Measurements from ENCODE around the gene FBLN1. TPM values are rescaled to one million over a fixed set of nuclear protein-coding genes. Genes with fewer than 3 reads are reported as not detected.
A peak's percentile ranks its signal among the peaks of the same experiment; 100 is the strongest.
"Not testable (repeated sequence)": the region's sequence is repeated elsewhere in the genome, so short reads cannot be mapped to it uniquely, and the experiment has no call there.

The FBLN1 gene
- total RNA-seq, 2 donors from 2014 or later = 226 to 305 TPM

DNA sequence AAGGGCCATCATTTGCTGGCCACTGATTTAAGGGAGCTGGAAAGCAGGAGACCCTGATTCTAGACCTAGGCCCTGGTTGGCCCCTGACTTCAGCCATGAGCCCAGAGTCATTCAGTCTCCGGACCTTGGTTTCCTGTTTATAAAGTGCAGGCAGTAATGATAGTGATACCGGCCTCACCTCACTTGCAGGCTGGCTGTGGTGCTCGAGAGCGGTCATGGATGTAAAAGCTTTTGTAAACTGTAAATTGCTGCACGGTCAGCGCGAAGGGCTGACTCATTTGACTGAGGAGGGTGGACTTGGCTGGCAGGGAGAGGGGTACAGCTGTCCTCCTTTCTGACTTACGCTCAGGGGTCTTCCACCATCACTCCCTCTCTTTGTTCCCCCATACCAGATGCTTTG is 37.4 kb downstream of the FBLN1 start:
- Histone ChIP-seq H3K4me3 (ENCODE audit: low read length) (no peak overlapping the region), H3K9me3 (ENCODE audit: control insufficient read depth, low read length) (no peaks in the 10 kb centered on the region), H3K36me3 (ENCODE audit: control insufficient read depth, insufficient read depth, low read length) (peaks cover 75% of the 10 kb centered on the region), H3K27ac (ENCODE audit: low read depth, low read length) (no peak overlapping the region), H3K4me1 (ENCODE audit: control insufficient read depth, insufficient read depth, low read length) (no peaks in the 10 kb centered on the region), H3K9ac (ENCODE audit: extremely low read depth, low read length, poor library complexity, severe bottlenecking) (no peak overlapping the region), H3K27me3 (ENCODE audit: control insufficient read depth, insufficient read depth, low read length, poor library complexity, severe bottlenecking) (no peaks in the 10 kb centered on the region)
- Mint-ChIP-seq H3K27ac (no peak overlapping the region), H3K36me3 (ENCODE audit: low read depth) (peaks cover 75% of the 10 kb centered on the region), H3K4me3 (no peak overlapping the region), H3K4me1 (no peaks in the 10 kb centered on the region), H3K27me3 (ENCODE audit: insufficient read depth) (no peaks in the 10 kb centered on the region), H3K9me3 (no peaks in the 10 kb centered on the region)
- WGBS, 2 experiments (ENCODE audit: insufficient coverage in 1 of 2, insufficient read length in 1 of 2) = 81 to 90% methylated on average over 7 to 8 of the region's 8 CpGs
- DNase-seq = no peak
- TF ChIP-seq, protein P1, sequence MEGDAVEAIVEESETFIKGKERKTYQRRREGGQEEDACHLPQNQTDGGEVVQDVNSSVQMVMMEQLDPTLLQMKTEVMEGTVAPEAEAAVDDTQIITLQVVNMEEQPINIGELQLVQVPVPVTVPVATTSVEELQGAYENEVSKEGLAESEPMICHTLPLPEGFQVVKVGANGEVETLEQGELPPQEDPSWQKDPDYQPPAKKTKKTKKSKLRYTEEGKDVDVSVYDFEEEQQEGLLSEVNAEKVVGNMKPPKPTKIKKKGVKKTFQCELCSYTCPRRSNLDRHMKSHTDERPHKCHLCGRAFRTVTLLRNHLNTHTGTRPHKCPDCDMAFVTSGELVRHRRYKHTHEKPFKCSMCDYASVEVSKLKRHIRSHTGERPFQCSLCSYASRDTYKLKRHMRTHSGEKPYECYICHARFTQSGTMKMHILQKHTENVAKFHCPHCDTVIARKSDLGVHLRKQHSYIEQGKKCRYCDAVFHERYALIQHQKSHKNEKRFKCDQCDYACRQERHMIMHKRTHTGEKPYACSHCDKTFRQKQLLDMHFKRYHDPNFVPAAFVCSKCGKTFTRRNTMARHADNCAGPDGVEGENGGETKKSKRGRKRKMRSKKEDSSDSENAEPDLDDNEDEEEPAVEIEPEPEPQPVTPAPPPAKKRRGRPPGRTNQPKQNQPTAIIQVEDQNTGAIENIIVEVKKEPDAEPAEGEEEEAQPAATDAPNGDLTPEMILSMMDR (conservative IDR thresholded peaks at IDR 0.05) = no peak

DNA sequence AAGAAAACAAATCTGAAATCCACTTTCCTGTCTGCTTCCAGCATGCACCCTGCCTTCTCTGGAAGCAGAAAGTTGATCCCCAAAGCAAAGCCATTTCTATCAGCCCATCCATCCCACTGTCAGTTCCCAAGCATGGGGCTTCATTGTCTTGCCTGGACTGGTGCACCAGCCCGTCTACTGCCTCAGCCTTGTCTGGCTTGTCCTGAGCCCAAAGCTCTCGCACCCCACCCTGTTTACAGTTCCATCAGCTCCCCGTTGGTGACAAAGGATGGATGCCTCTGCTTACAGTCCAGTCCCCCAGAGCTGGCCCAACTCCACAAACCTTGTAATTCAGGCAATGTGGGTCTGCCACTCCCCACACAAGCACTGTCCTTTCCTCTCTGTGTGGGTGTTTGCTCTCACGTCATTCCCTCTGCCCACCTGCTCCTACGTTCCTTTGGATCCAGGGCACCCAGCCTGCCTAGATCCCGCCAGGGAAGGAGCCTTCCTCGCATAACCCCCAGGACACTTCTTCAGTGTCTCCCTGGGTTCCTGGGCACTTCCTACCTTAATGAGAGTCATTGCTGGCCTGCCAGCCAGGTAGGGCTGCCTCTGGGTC is 38.8 kb downstream of the FBLN1 start:
- no peaks in the 10 kb centered on the region for H3K4me1 Mint-ChIP-seq
- H3K27me3 ChIP-seq (ENCODE audit: control insufficient read depth, insufficient read depth, low read length, poor library complexity, severe bottlenecking) = no peaks in the 10 kb centered on the region
- H3K4me1 ChIP-seq (ENCODE audit: control insufficient read depth, insufficient read depth, low read length) = no peaks in the 10 kb centered on the region
- H3K36me3 Mint-ChIP-seq (ENCODE audit: low read depth) = peaks cover 80% of the 10 kb centered on the region
- H3K4me3 Mint-ChIP-seq = no peak overlapping the region
- no peaks in the 10 kb centered on the region for H3K27me3 Mint-ChIP-seq (ENCODE audit: insufficient read depth)
- H3K9me3 Mint-ChIP-seq = no peaks in the 10 kb centered on the region
- no peak overlapping the region for H3K27ac ChIP-seq (ENCODE audit: low read depth, low read length)
- H3K9ac ChIP-seq (ENCODE audit: extremely low read depth, low read length, poor library complexity, severe bottlenecking) = no peak overlapping the region
- DNase-seq = no peak
- peaks cover 79% of the 10 kb centered on the region for H3K36me3 ChIP-seq (ENCODE audit: control insufficient read depth, insufficient read depth, low read length)
- WGBS, 2 experiments (ENCODE audit: insufficient coverage in 1 of 2, insufficient read length in 1 of 2) = 85 to 95% methylated on average over 6 to 7 of the region's 7 CpGs
- H3K9me3 ChIP-seq (ENCODE audit: control insufficient read depth, low read length) = no peaks in the 10 kb centered on the region
- H3K4me3 ChIP-seq (ENCODE audit: low read length) = no peak overlapping the region
- TF ChIP-seq, protein P1 (conservative IDR thresholded peaks at IDR 0.05) = no peak
- peak overlapping the region; percentile 26 for H3K27ac Mint-ChIP-seq

DNA sequence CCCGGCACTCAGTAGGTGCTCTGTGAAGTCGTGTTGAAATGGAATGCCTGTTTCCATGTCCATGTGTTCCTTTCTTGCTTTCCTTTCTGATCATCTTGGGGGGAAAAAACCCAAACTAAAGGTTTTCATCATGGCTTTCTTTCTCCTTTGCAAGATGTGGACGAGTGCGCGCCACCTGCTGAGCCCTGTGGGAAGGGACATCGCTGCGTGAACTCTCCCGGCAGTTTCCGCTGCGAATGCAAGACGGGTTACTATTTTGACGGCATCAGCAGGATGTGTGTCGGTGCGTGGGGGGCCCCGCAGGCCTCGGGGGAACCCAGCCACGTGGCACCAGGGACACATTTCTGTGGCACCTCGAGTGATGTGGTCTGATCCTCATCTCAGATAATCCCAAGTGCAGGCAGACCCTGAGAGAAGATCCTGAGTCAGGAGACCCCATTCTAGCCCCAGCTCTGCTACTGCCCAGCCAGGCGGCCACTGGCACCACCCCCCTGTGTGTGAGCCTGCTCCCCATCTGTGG is 39.4 kb downstream of the FBLN1 start:
- no peaks in the 10 kb centered on the region for H3K27me3 Mint-ChIP-seq (ENCODE audit: insufficient read depth)
- no peak overlapping the region for H3K4me3 Mint-ChIP-seq
- H3K9ac ChIP-seq (ENCODE audit: extremely low read depth, low read length, poor library complexity, severe bottlenecking) = no peak overlapping the region
- no peaks in the 10 kb centered on the region for H3K9me3 ChIP-seq (ENCODE audit: control insufficient read depth, low read length)
- H3K27ac Mint-ChIP-seq = no peak overlapping the region
- WGBS, 2 experiments (ENCODE audit: insufficient coverage in 1 of 2, insufficient read length in 1 of 2) = 93 to 94% methylated on average over 19 of the region's 19 CpGs
- no peaks in the 10 kb centered on the region for H3K4me1 ChIP-seq (ENCODE audit: control insufficient read depth, insufficient read depth, low read length)
- no peak for DNase-seq
- no peaks in the 10 kb centered on the region for H3K27me3 ChIP-seq (ENCODE audit: control insufficient read depth, insufficient read depth, low read length, poor library complexity, severe bottlenecking)
- H3K36me3 Mint-ChIP-seq (ENCODE audit: low read depth) = peaks cover 78% of the 10 kb centered on the region
- no peak overlapping the region for H3K4me3 ChIP-seq (ENCODE audit: low read length)
- TF ChIP-seq, protein P1 (conservative IDR thresholded peaks at IDR 0.05) = no peak
- no peaks in the 10 kb centered on the region for H3K4me1 Mint-ChIP-seq
- H3K36me3 ChIP-seq (ENCODE audit: control insufficient read depth, insufficient read depth, low read length) = peaks cover 81% of the 10 kb centered on the region
- no peaks in the 10 kb centered on the region for H3K9me3 Mint-ChIP-seq
- no peak overlapping the region for H3K27ac ChIP-seq (ENCODE audit: low read depth, low read length)

DNA sequence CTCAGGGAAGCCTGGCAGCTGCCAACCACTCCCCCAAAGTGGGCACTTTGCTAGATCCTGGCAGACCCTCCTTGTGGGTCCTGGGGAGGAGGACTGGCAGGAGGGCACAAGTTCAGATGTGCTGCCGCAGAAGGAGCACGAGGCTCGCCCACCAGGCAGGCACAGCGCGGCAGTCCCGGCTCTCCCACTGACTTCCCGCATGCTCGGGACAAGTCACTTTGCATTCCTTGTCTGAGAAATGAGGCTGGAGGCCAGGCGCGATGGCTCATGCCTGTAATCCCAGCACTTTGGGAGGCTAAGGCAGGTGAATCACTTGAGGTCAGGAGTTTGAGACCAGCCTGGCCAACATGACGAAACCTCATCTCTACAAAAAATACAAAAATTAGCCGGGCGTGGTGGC is 40.1 kb downstream of the FBLN1 start:
- WGBS, 2 experiments (ENCODE audit: insufficient coverage in 1 of 2, insufficient read length in 1 of 2) = 91 to 95% methylated on average over 12 to 13 of the region's 13 CpGs
- not testable (repeated sequence) for H3K4me3 Mint-ChIP-seq, DNase-seq

More for the DNA sequence above, 40.1 kb downstream of the FBLN1 start:
- not testable (repeated sequence) for H3K4me1 Mint-ChIP-seq; H3K27me3 Mint-ChIP-seq (ENCODE audit: insufficient read depth); H3K4me3 ChIP-seq (ENCODE audit: low read length); H3K9me3 Mint-ChIP-seq; H3K27ac ChIP-seq (ENCODE audit: low read depth, low read length); H3K27me3 ChIP-seq (ENCODE audit: control insufficient read depth, insufficient read depth, low read length, poor library complexity, severe bottlenecking); H3K9me3 ChIP-seq (ENCODE audit: control insufficient read depth, low read length); H3K4me1 ChIP-seq (ENCODE audit: control insufficient read depth, insufficient read depth, low read length); H3K9ac ChIP-seq (ENCODE audit: extremely low read depth, low read length, poor library complexity, severe bottlenecking); H3K27ac Mint-ChIP-seq
- peaks cover 78% of the 10 kb centered on the region for H3K36me3 Mint-ChIP-seq (ENCODE audit: low read depth)
- peaks cover 84% of the 10 kb centered on the region for H3K36me3 ChIP-seq (ENCODE audit: control insufficient read depth, insufficient read depth, low read length)

All from endodermal cell (in vitro differentiated cells).